ENCODE measurements around the gene TRAF7. TPM values are rescaled to one million over a fixed set of nuclear protein-coding genes. Genes with fewer than 3 reads are reported as not detected.
A peak's percentile ranks its signal among the peaks of the same experiment; 100 is the strongest.

The TRAF7 gene
- total RNA-seq, 1 donor = 64.3 TPM

DNA sequence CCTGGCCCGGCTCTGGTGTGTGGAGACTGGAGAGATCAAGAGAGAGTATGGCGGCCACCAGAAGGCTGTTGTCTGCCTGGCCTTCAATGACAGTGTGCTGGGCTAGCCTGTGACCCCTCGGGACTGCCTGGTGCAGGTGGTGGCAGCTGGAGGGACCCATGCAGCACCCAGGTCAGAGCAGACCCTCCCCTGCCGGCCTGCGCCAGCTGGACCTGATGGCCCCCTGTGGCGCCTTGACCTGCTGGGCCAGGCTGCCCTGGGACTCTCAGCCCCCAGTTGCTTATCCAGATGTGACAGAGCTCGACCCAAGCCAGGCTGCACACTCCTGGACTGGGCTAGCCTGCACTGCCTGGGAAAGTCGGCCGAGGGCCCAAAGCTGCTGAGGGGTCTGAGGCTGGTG lies 53.2 kb downstream of the TRAF7 start:
- no peak overlapping the region for H3K4me3 ChIP-seq (ENCODE audit: low read depth, low read length)
- TF ChIP-seq, protein P1, sequence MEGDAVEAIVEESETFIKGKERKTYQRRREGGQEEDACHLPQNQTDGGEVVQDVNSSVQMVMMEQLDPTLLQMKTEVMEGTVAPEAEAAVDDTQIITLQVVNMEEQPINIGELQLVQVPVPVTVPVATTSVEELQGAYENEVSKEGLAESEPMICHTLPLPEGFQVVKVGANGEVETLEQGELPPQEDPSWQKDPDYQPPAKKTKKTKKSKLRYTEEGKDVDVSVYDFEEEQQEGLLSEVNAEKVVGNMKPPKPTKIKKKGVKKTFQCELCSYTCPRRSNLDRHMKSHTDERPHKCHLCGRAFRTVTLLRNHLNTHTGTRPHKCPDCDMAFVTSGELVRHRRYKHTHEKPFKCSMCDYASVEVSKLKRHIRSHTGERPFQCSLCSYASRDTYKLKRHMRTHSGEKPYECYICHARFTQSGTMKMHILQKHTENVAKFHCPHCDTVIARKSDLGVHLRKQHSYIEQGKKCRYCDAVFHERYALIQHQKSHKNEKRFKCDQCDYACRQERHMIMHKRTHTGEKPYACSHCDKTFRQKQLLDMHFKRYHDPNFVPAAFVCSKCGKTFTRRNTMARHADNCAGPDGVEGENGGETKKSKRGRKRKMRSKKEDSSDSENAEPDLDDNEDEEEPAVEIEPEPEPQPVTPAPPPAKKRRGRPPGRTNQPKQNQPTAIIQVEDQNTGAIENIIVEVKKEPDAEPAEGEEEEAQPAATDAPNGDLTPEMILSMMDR (IDR thresholded peaks at IDR 0.05; ENCODE audit: insufficient read depth, low read length) = no peak
- DNase-seq (ENCODE audit: low read depth) = no peak

DNA sequence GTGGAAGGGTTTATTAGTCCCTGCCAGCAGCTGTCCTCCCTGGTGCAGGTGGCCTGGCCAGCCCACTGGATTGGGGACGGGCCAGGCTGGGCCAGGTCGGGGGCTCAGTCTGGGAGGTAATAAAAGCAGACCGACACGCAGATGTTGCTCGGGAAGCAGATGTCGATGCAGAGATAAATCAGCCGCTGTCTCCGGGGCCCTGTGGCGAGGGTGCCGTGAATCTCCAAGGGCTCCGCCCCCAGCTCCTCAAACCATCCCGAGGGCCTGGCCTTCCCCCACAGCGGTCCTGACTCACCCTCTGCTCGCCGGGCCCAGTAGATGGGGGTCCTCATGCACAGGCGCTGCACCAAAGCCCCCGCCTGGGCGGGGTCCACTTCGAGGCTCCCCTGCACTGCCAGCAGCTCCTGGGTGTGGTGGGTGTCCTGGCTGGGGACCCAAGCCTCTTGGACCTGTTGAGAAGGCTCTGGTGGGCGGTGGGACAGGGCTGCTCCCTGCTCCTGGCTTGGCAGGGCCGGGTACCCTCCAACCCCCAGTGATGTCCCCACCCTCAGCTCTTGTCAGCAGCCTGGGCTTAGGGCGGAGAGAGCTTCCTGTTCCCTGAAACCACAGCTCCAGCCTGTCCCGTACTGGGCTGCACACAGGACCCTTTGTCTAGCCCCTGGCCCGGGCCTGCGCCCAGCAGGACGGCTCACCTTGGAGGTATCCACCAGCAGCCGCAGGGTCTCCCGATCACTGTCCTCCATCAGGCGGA lies 53.9 kb downstream of the TRAF7 start:
- TF ChIP-seq, protein P1 (IDR thresholded peaks at IDR 0.05; ENCODE audit: insufficient read depth, low read length) = no peak
- no peak for DNase-seq (ENCODE audit: low read depth)
- H3K4me3 ChIP-seq (ENCODE audit: low read depth, low read length) = no peak overlapping the region

DNA sequence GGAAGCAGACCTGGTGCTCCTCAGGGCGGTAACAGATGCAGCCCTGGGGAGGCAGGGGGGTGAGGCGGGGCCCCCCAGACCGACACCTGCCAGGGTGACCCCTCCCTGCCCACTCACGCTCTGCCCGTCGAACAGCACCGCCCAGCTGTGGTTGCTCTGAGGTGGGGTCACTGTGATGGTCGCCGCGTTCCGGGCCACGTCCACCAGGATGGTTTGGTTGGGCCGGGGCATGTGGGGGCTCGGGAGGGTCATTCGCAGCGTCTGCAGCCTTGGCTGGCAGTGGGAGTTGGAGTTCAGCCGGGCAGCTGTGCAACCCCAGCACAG lies 54.4 kb downstream of the TRAF7 start:
- no peak overlapping the region for H3K4me3 ChIP-seq (ENCODE audit: low read depth, low read length)
- DNase-seq (ENCODE audit: low read depth) = no peak
- TF ChIP-seq, protein P1 (IDR thresholded peaks at IDR 0.05; ENCODE audit: insufficient read depth, low read length) = no peak

DNA sequence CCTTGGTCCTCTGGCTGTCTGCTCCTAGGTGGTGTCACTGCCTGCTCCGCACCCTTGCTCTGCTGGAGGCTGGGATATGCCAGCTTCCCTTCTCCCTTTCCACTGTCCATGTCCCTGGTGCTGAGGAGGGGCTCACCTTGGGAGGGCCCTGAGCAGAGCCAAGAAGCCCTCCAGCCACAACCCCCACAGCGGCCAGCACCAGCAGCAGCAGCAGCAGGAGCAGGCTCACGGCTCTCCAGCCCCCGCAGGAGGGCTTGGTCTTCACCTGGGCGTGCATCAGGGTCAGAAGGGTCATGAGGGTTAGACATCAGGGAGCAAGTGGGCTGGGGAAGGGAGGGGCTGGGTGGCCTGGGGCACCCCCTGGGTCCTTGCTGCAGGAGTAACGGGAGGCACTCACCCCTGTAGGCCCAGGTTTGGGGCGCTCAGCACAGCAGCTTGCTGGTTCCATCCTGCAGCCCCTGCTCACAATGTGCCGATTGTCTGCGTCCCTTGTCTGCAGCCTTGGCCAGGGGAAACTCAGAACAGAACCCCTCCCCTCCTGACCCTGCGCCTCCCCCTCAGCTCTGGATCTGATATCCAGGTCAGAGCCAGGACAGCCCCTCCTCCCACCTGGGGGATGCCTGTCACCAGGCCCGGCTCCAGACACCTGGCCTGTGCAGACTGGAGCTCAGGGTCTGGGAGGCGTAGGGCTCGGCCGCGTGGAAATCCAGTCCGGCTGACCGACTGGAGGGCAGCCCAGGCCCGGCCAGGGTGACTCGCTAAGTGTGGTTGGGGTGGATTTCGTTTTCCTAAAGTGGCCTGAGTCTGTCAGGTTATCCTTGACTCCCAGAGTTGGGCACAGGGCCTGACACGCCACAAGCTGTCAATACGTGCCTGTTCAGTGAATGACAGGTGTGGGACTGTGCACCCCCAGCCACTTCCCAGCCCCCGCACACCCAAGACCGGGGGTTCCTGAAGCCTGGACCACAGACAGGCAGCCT lies 55.1 kb downstream of the TRAF7 start, which contains the start of gene BRICD5:
Gene BRICD5 (minus strand): TSS at position 478 of the 980 bp plus-strand sequence. CDS start 30 bp downstream, at position 448.
- TF ChIP-seq, protein P1 (IDR thresholded peaks at IDR 0.05; ENCODE audit: insufficient read depth, low read length) = no peak
- DNase-seq (ENCODE audit: low read depth) = no peak

DNA sequence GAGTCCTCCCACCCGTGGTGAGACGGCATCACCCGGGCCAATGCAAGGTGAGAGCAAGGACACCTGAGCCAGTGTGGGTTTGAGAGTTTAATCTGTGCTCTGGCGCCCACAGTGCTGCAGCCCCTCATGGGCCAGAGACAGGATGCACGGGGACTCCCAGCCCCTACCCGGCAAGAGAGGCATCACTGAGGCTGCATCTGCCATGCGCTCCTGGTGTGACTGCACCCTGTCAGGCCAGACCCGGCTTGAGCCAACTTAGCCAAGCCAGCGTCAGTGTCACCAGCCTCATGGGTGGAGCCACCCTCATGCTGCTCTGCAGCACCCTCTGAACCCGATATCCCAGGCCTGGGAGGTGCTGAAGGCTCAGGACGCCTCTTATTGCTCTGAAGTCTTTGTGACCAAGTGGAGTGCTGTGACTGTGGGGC lies 56.4 kb downstream of the TRAF7 start:
- TF ChIP-seq, protein P1 (IDR thresholded peaks at IDR 0.05; ENCODE audit: insufficient read depth, low read length) = no peak
- H3K4me3 ChIP-seq (ENCODE audit: low read depth, low read length) = no peak overlapping the region
- DNase-seq (ENCODE audit: low read depth) = no peak

More for the DNA sequence above, 55.1 kb downstream of the TRAF7 start, which contains the start of gene BRICD5:
- H3K4me3 ChIP-seq (ENCODE audit: low read depth, low read length) = no peak within 1 kb of the TSS

DNA sequence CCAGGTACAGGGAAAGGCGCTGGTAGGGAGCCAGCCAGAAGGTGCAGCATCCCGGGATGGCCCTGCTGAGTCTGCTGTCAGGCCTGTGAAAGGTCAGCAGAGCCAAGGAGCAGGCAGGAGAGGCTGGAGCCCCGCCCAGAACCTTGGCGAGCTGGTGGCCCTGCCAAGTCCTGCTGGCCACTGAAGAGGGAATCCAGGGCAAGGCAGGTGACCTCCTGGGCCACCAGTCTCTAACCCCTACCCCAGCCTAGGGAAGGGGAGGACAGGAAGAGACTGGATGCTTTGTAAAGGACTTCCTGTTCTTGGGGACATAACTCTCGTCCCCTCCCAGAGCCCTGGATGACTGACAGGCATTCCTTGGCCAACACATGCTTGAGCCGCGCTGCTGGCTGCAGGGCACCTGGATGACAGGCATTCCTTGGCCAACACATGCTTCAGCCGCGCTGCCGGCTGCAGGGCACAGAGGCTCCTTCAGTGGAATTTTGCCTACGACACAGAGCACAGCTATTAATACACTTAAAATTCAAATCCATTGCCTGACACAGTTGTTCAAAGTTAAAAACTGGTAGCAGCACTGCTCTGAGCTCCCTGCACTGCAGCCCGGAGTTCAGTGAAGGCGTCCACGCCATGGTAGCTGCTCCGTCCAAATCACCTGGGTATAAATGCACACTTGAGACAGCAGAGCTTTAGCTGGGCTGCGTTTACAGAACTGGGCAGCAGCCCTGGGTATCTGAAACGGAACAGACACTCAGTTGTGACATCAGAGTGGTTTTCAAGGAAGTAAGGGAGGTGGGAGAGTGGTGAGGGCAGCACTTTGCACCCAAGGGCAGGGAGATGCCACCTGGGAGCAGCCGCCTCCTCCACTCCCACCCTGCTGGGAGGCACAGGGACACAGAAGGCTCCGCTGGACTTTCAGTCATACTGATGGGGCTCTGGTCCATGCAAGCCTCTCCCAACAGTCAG lies 57.1 kb downstream of the TRAF7 start:
- TF ChIP-seq, protein P1 (IDR thresholded peaks at IDR 0.05; ENCODE audit: insufficient read depth, low read length) = no peak
- no peak for DNase-seq (ENCODE audit: low read depth)
- H3K4me3 ChIP-seq (ENCODE audit: low read depth, low read length) = peak overlapping the region; percentile 74
